OCI-M1 (cell line): ENCODE data around the gene OR51S1.
"Not testable (repeated sequence)": the region's sequence is repeated elsewhere in the genome, so short reads cannot be mapped to it uniquely, and the experiment has no call there.

Source experiments
- DNase-seq: peaks from one replicate; lab custom pipeline; 2025; lab: John Stamatoyannopoulos, UW

The OR51S1 gene

DNA sequence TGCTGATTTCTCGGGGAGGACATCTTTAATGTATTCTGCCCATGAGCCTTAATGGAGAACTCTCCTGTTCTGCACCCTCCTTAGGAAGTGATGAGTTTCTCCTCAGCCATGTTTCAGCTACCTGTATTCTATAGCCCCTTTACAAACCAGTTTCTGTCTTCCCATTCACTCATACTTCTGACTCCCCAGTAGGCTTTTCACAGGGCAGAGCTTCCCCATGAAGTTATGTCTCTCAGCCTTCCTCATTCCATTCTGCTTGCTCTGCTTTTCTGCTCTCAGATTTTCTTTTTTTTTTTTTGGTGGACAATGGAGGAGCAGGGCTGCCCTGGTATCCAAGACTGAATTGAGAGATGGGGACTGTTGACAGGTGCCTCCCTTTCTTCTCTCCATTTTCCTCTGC lies 40.5 kb downstream of the OR51S1 start:
- DNase-seq, result no peak

DNA sequence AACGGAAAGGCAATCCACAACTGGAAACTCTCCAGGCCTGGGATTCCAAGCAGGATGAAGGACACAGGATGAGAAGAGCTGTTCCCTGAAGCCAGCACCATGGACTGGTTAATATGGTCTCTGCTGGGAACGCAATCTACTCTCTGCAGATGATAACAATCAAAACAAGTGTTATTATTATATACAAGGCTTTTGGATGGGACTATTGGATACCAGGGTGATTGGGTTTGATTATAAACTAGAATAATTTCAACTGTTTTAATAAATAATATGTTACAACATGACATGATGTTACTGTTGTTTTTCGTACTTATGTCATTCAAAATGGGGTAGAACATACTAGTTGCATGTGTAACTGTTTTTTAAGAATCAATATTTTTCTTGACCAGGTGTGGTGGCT lies 44.7 kb downstream of the OR51S1 start, which contains the start of gene OR52R1:
TSS of gene OR52R1 (minus strand) at position 101 of the 400 bp plus-strand sequence. CDS start at position 101, 0 bp downstream.
- no peak for DNase-seq

DNA sequence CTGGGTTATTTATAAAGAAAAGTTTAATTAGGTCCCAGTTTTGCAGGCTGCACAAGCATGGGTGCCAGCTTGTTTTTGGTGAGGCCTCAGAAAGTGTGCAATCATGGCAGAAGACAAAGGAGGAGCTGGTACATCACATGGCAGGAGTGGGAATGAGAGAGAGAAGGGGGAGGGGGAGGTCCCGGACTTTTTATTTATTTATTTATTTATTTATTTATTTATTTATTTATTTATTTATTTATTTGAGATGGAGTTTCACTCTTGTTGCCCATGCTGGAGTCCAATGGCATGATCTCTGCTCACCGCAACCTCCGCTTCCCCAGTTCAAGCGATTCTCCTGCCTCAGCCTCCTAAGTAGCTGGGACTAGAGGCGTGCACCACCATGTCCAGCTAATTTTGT lies 47.7 kb downstream of the OR51S1 start:
- not testable (repeated sequence) for DNase-seq

DNA sequence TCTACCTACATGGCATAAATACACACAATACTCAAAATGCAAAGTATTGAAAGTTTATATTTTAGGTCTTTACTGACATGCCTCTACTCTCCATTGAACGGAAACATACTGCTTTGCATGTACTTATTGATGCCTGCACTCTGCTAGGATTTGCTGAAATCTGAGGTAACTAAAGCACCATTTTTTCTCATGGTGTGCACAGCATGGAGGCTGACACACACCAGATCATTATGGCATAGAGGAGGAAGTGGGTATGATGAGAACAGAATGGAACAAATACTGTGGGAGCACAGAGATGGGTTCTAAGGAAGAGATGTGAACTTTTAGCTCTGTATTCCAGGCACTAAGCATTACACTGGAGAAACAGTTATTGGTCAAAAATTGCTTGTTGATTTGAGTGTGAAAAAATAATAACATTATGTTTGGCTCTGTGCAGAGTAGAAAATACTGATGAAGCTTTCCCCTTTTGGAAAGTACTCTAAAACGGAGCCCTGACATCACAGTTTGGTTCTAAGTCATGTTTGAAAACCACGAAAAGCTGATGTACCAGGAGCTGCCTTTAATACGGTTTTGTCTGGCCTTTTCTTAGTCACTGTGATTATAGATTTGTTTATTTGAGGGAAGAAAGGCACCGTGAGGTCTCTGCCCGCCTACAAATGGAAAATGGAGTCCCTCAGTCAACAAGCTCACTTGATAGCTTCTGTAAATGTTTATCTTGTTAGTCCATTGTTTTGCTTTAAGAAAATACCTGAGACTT lies 50.4 kb downstream of the OR51S1 start:
- no peak for DNase-seq
